WTC11 (cell line): ENCODE results near the gene DTNB.

Experiments
- IRF2 ChIP-seq: sonication (generic); formaldehyde crosslinking; IDR thresholded peaks from 2 replicates; pipeline ENCODE4 v1.8.0; 2022; ENCODE audit warnings: low read depth, missing genetic modification reagents, borderline replicate concordance
- MYBL2 ChIP-seq: sonication (generic); formaldehyde crosslinking; IDR thresholded peaks from 2 replicates; pipeline ENCODE4 v1.8.1; 2023; ENCODE audit warnings: mild to moderate bottlenecking, moderate library complexity, missing genetic modification reagents
- STAT6 ChIP-seq: sonication (generic); formaldehyde crosslinking; conservative IDR thresholded peaks from 2 replicates; pipeline ENCODE4 v1.8.1; 2023; ENCODE audit warnings: mild to moderate bottlenecking, low read depth, missing genetic modification reagents, moderate library complexity

DNA sequence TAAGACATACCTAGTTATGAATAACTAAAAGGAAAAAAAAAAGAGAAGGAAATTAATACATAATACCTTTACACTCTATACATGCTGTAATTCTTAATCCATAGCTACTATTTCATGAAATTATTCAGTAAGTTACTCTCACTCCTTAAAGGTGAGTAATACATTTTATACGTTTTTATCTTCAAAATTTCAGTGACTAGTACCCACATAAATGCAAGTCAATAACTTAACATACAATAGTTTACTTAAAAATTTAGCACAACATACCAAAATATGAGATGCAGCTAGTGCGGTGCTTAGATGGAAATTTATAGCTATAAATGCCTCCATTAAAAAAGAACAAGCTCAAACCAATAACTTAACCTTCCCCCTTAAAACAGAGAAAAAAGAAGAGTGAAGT, 36.0 kb upstream of the DTNB start:
- no peak for TF ChIP-seq IRF2
- TF ChIP-seq MYBL2: no peak
- TF ChIP-seq STAT6: no peak
